HG03571 (cell line): Measurements from ENCODE around the gene SLC25A21.
"Not testable (repeated sequence)": the region's sequence is repeated elsewhere in the genome, so short reads cannot be mapped to it uniquely, and the experiment has no call there.

Experiments
- ATAC-seq: cut with Tn5 transposase; IDR thresholded peaks from one replicate; pipeline ENCODE4 v1.9.1; 2021; ENCODE audit not compliant: unreplicated experiment

Gene SLC25A21

DNA sequence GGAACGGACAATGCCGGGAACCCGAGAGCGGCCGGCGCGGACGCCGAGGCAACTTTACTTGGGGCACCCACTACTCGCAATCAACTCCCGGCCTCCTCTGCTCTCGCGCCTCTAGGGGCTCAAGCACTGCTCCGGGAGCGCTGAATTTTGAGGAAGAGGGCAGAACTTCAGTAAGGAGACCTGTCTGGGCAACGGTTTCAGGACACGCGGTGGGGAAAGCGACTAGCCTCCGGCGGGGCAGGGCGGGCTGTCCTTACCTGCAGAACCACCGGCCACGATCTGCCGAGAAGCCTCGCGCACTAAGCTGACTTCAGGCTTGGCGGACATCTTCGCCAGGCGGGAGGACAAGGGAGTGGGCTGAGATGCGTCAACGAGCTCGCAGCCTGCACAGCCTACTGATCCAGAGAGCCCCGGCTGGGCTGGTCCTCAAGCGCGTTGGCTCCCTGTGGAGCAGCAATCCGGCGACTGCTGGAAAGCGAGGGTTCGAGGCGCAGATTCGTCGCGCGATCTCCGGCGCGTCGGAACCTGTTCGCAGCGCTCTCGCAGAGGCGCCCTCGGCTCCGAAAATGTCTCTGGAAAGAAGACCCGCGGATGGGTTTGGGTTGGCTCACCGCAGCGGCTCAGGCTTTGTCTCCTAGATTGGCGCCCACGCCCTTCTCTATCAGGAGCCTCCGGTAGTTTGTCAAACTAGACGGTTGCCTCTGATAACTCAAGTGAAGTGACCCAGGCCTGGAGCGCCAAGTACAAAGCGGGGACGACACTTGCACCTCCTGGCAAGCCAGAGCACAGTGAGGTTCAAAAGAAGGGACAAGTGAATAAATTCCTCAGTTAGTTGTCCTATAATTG is at the start of gene SLC25A21:
SLC25A21 (minus strand) TSS at position 583 of the 846 bp plus-strand sequence.
- no peak for ATAC-seq

GRCh38 chr14:37221073-37221472 is 48.7 kb upstream of the SLC25A21 start:
- ATAC-seq = no peak

DNA sequence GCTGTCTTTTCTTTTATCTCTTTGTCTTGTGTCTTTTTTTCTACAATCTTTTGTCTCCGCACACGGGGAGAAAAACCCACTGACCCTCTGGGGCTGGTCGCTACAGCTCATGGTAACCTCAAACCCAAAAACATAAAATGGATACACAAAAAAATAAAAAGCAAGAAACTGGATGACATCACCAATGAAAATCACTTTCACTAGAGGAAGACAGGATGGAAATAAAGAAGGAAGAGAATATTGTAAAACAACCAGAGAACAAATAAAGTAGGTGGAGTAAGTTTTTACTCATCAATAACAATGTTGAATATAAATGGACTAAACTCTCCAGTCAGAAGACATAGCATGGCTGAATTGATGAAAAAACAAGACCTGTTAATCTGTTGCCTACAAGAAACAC is 42.9 kb upstream of the SLC25A21 start:
- no peak for ATAC-seq

DNA sequence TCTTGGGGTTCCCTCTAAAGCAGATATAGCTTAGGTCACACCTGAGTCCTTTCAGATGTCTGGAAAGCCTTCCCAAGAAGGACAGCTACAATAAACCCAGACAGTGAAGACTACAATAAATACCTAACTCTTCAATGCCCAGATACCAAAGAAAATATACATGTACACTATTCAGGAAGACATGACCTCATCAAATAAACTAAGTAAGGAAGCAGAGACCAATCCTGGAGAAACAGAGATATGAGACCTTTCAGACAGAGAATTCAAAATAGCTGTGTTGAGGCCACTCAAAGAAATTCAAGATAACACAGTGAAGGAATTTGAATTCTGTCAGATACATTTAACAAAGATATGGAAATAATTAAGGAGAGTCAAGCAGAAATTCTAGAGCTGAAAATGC is 40.6 kb upstream of the SLC25A21 start:
- no peak for ATAC-seq

DNA sequence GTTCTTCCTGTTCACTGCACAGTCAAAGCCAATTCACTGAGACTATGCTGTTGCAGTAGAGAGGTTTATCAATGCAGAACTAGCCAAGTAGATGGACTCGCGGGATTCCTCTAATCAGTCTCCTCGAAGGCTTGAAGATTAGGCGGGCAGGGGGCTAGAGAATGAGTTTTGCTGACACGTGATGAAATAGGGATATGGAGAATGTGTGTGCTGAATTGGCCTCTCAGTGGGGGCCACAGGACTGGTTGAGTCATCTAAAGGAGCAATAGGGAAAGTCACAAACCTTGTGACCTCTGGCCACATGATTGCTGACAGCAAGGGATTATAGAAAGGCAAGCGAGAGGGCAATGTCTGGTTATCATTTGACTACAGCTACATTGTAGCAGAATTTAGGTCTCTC is 38.0 kb upstream of the SLC25A21 start:
- ATAC-seq = no peak

GRCh38 chr14:37209617-37210016 is 37.2 kb upstream of the SLC25A21 start:
- not testable (repeated sequence) for ATAC-seq

DNA sequence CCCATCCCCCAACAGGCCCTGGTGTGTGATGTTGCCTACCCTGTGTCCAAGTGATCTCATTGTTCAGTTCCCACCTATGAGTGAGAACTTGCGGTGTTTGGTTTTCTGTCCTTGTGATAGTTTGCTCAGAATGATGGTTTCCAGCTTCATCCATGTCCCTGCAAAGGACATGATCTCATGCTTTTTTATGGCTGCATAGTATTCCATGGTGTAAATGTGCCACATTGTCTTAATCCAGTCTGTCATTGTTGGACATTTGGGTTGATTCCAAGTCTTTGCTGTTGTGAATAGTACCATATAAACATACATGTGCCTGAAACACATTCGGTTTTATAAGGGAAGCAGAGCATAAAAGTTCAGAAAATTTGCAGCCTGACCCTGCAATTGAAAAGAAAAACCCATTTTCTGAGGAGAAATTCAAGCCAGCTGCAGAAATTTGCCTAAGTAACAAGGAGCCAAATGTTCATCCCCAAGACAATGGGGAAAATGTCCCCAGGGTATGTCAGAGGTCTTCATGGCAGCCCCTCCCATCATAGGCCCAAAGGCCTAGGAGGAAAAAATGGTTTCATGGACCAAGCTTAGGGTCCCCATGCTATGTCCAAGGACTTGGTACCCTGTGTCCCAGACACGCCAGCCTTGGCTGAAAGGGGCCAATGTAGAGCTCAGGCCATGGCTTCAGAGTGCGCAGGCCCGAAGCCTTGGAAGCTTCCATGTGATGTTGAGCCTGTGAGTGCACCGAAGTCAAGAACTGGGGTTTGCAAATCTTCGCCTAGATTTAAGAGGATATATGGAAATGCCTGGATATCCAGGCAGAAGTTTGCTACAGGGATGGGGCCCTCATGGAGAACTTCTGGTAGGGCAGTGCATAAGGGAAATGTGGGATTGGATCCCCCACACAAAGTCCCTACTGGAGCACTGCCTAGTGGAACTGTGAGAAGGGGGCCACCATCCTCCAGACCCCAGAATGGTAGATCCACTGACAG is 33.5 kb upstream of the SLC25A21 start:
- not testable (repeated sequence) for ATAC-seq

GRCh38 chr14:37203423-37203822 is 31.0 kb upstream of the SLC25A21 start:
- no peak for ATAC-seq

GRCh38 chr14:37202812-37203211 is 30.4 kb upstream of the SLC25A21 start:
- no peak for ATAC-seq

DNA sequence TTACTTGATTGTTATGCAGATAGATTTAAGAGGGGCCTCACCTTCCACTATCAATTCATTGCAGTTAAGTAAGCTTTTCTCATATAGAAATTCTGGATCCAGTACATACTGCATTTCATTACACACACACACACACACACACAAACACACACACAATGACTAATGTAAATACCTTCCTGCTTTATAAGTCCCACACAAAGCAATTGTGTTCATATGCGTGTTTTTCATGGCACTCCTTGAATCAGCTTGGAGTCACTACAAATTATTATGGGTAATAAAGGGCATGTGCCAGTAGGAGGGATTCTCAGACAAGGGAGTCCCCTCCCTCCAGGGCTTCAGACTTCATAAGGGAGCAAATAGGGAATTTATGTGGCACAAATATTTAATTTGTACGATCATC is 29.9 kb upstream of the SLC25A21 start:
- ATAC-seq = no peak

DNA sequence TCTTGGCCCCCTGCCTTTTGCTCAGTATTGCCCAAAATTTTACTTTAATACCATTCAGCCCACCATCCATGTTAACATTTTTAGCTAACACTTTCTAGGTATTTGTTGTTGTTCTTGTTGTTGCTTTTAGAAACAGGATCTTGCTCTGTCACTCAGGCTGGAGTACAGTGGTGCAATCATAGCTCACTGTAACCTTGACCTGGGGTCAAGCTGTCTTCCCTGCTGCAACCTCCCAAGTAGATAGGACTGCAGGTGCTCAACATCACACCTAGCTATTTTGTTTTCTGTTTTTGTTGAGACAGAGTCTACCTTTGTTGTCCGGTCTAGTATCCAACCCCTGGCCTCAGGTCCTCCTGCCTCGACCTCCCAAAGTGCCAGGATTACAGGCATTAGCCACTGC is 29.3 kb upstream of the SLC25A21 start:
- ATAC-seq = no peak

GRCh38 chr14:37198907-37199306 is 26.5 kb upstream of the SLC25A21 start:
- no peak for ATAC-seq

GRCh38 chr14:37198273-37198598 is 25.8 kb upstream of the SLC25A21 start:
- no peak for ATAC-seq

DNA sequence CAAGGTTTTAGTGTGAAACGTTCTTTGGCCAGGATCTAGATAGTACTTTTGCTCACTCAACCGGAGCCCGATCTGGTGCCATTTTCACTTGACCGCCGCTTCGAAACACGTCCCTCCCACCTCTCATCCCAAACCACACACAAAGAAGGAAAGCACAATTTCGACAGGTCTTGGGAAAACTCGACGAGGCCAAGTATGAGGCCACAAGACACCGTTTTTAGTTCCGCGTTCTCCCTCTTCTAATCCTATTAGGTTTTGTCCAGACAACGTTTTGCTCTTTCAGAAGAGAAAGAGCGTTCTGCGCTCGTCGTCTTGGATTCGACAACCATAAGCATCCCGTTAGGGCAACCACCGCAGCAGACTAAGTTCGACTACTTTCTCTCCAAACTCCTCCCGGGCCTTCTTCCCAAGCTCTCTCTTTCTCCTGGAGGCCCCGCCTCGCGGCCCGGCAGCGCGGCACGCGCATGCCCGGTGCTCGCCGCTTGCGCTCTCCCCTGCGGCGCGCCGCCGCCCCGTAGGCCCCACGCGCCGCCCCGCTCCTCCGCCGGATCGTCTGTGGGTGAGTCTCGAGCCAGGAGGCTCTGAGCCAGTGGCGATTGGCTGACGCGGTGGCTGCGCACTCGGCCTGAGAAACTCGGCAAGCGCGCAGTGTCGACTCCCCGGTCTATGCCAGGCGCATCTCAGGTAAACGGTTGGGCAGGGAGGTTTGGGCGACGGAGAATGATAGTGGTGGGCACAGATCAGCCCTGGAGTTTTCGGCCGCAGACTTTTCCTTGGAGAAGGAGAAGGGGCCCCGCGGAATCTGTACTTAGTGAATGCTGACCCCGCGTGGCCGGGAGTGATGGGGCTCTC is 25.2 kb upstream of the SLC25A21 start, which contains the start of gene MIPOL1:
MIPOL1 (plus strand) TSS at position 517 of the 852 bp plus-strand sequence. CDS start 49,952 bp downstream, outside the sequence.
- no peak for ATAC-seq

- no peak for ATAC-seq
These were observed 24.4 kb upstream of the SLC25A21 start for GRCh38 chr14:37196604-37197420.

DNA sequence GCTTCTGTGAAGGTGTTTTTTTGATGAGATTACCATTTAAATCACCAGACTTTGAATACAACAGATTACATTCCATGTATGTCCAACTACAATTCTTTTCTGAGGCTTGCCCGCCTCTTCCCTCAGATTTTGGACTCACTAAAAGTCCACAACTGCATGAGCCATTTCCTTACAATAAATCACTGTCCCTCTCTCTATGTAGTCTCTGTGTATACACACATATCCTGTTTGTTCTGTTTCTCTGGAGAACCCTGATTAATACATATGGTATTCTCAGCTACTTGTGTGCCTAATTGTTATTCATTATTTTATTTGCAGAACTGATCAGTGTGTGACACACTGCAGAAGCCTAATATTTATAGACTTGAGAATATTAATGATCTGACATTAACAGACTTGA is 22.9 kb upstream of the SLC25A21 start:
- ATAC-seq = no peak

DNA sequence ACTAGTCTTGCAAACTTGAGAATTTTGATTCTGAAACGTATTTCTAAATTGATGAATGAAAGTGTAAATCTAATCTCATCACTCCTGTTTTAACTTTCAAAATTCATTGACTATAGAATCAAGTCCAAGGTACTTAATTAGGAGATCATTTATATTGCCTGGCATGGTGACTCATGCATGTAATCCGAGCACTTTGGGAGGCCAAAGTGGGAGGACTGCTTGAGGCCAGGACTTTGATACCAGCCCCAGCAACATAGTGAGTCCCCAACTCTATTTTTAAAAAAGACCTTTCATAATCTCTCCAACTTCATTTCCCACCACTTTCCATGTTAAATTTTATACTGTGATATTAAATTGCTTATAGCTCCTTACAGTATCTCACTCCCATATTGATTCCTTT is 22.3 kb upstream of the SLC25A21 start:
- no peak for ATAC-seq

GRCh38 chr14:37189733-37190132 is 17.3 kb upstream of the SLC25A21 start:
- ATAC-seq = not testable (repeated sequence)

DNA sequence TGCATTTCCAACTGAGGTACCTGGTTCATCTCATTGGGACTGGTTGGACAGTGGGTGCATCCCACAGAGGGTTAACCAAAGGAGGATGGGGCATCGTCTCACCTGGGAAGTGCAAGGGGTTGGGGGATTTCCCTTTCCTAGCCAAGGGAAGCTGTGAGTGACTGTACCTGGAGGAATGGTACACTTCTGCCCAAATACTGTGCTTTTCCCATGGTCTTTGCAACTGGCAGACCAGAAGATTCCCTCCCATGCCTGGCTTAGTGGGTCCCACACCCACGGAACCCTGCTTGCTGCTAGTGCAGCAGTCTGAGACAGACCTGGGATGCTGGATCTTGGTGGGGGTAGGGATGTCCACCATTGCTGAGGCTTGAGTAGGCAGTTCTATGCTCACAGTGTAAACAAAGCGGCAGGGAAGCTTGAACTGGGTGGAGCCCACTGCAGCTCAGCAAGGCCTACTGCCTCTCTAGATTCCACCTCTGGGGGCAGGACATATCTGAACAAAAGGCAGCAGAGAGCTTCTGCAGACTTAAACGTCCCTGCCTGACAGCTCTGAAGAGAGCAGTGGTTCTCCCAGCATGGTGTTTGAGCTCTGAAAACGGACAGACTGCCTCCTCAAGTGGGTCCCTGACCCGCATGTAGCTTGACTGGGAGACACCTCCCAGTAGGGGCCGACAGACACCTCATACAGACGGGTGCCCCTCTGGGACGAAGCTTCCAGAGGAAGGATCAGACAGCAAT is 15.6 kb upstream of the SLC25A21 start:
- ATAC-seq = not testable (repeated sequence)
